ENCODE results near the gene FBXO47. TPM values are rescaled to one million over a fixed set of nuclear protein-coding genes. Genes with fewer than 3 reads are reported as not detected.

FBXO47 gene
- polyA plus RNA-seq, 6 donors from 2014 or later = not detected

DNA sequence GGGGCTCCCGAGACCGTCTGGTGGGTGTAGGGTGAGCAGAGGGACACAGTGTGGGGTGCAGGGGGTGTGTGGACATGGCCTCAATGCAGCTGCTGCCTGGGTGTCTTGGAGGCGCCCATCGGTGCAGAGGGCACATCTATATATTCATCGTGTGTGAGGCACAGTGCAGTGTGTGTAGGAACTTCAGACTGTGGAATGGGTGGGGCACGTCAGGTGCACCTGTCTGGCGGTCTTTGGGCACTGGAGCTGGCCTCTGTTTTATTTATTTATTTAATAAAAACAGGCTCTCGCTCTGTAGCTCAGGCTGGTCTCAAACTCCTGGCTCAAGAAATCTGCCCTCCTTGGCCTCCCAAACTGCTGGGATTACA lies 80.6 kb downstream of the FBXO47 start:
- no peak for DNase-seq
- H3K4me1 Mint-ChIP-seq = peaks cover 48 to 56% (median 51%) of the 10 kb centered on the region in 3 donors
- peak overlapping the region in 5 of 6 donors; percentile 44 to 69 (median 65) for H3K27ac Mint-ChIP-seq
- no peaks in the 10 kb centered on the region for H3K36me3 Mint-ChIP-seq
- ATAC-seq (ENCODE audit: low read depth in 2 of 2) = no peak
- no peaks in the 10 kb centered on the region for H3K9me3 Mint-ChIP-seq
- no peak overlapping the region for H3K4me3 Mint-ChIP-seq
- no peaks in the 10 kb centered on the region for H3K27me3 Mint-ChIP-seq

Other genes starting within 250 kb of the FBXO47 start
- 10 to 100 TPM; 19.1 to 31.5 (median 21.2) TPM for gene CISD3, start 237.1 kb downstream of the FBXO47 start, polyA plus RNA-seq (ENCODE audit: low read depth in 6 of 6)
- gene PCGF2, start 219.1 kb downstream of the FBXO47 start, polyA plus RNA-seq (ENCODE audit: low read depth in 6 of 6) = not detected
- 100 to 1,000 TPM; 326 to 642 (median 411) TPM for gene PSMB3, start 214.7 kb downstream of the FBXO47 start, polyA plus RNA-seq (ENCODE audit: low read depth in 6 of 6)
- gene PIP4K2B, start 167.8 kb downstream of the FBXO47 start, polyA plus RNA-seq (ENCODE audit: low read depth in 6 of 6) = 10 to 100 TPM; 10.1 to 14.5 (median 11.8) TPM
- 10 to 100 TPM in 4 of 6 donors, 1 to 10 TPM in 2; 9.2 to 13.4 (median 11.5) TPM for gene CWC25, start 142.1 kb downstream of the FBXO47 start, polyA plus RNA-seq (ENCODE audit: low read depth in 6 of 6)
- gene RPL23, start 113.7 kb downstream of the FBXO47 start, polyA plus RNA-seq (ENCODE audit: low read depth in 6 of 6) = 1,000 to 10,000 TPM in 5 of 6 donors, 100 to 1,000 TPM in 1; 798 to 1,720 (median 1,485) TPM
- gene LASP1, start 97.3 kb downstream of the FBXO47 start, polyA plus RNA-seq (ENCODE audit: low read depth in 6 of 6) = 10 to 100 TPM; 28.4 to 47.4 (median 41.8) TPM
- gene PLXDC1, start 184.2 kb upstream of the FBXO47 start, polyA plus RNA-seq (ENCODE audit: low read depth in 6 of 6) = not detected
- not detected for gene ARL5C, start 198.8 kb upstream of the FBXO47 start, polyA plus RNA-seq (ENCODE audit: low read depth in 6 of 6)
- gene CACNB1, start 230.3 kb upstream of the FBXO47 start, polyA plus RNA-seq (ENCODE audit: low read depth in 6 of 6) = under 1 TPM in 2 of 6 donors, not detected in 4; 0.09 to 0.32 TPM
- gene RPL19, start 232.9 kb upstream of the FBXO47 start, polyA plus RNA-seq (ENCODE audit: low read depth in 6 of 6) = 1,000 to 10,000 TPM; 2,219 to 3,415 (median 2,883) TPM

Measured in naive B cell (primary cell).